ENCODE measurements around the gene LMLN. TPM values are rescaled to one million over a fixed set of nuclear protein-coding genes. Genes with fewer than 3 reads are reported as not detected.

The LMLN gene
- total RNA-seq, 1 donor from 2014 or later: 7.1 TPM

DNA sequence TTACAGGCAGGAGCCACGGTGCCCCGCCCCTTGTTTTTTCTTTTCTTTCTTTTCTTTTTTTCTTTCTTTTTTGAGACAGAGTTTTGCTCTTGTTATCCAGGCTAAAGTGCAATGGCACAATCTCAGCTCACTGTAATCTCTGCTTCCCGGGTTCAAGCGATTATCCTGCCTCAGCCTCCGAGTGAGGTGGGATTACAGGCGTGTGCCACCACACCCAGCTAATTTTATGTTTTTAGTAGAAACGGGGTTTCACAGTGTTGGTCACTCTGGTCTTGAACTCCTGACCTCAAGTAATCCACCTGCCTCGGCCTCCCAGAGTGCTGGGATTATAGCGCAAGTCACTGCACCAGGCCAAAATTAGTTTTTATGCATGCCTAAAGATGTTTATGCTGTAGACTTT is 7.6 kb upstream of the LMLN start:
- Mint-ChIP-seq H3K4me3 (ENCODE audit: unreplicated experiment) (peak overlapping the region; percentile 54), H3K9me3 (ENCODE audit: unreplicated experiment) (no peaks in the 10 kb centered on the region), H3K36me3 (ENCODE audit: low read depth, unreplicated experiment) (peaks cover 42% of the 10 kb centered on the region), H3K27me3 (ENCODE audit: unreplicated experiment) (peaks cover 9% of the 10 kb centered on the region), H3K4me1 (ENCODE audit: unreplicated experiment) (peaks cover 42% of the 10 kb centered on the region), H3K27ac (ENCODE audit: unreplicated experiment) (peak overlapping the region; percentile 97)
- TF ChIP-seq CTCF (IDR thresholded peaks at IDR 0.05; ENCODE audit: unreplicated experiment): no peak
- no peak for DNase-seq (ENCODE audit: low spot score)

DNA sequence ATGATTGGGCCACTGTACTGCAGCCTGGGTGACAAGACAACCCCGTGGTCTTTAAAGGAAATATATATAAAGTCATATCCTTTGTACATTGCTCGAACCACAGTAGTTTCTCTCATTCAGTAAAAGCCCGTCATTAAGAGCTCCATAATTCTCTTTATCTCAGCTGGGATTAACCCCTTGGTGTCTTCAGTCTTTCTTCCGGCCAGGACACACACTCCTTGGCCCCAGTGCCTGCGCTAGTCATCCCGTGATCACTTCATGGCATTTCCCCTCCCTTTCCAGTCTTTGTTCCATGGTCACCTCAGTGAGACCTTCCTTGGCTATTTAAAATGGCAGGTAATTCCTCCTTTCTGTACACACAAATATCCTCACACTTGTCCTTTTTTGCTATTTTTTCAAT is 6.7 kb upstream of the LMLN start:
- H3K9me3 Mint-ChIP-seq (ENCODE audit: unreplicated experiment): no peaks in the 10 kb centered on the region
- peaks cover 47% of the 10 kb centered on the region for H3K4me1 Mint-ChIP-seq (ENCODE audit: unreplicated experiment)
- peak overlapping the region; percentile 79 for H3K27ac Mint-ChIP-seq (ENCODE audit: unreplicated experiment)
- peaks cover 11% of the 10 kb centered on the region for H3K27me3 Mint-ChIP-seq (ENCODE audit: unreplicated experiment)
- DNase-seq (ENCODE audit: low spot score): no peak
- peak overlapping the region; percentile 75 for H3K4me3 Mint-ChIP-seq (ENCODE audit: unreplicated experiment)
- H3K36me3 Mint-ChIP-seq (ENCODE audit: low read depth, unreplicated experiment): peaks cover 42% of the 10 kb centered on the region
- no peak for TF ChIP-seq CTCF (IDR thresholded peaks at IDR 0.05; ENCODE audit: unreplicated experiment)

DNA sequence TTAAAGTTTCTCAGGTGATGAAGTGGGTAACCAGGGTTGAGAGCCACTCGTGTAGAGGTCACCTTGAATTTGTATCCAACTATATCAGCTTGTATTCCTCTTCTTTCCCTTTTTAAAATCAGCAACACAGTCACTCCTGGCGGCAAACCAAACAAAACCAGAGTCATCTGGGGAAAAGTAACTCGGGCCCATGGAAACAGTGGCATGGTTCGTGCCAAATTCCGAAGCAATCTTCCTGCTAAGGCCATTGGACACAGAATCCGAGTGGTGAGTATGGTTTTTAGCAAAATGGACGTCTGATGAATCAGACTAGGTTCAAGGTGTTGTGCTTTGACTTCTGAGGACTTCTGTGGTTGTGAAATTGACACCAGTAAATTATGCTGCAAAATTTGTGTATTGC is 6.1 kb upstream of the LMLN start:
- H3K4me3 Mint-ChIP-seq (ENCODE audit: unreplicated experiment): peak overlapping the region; percentile 75
- H3K27ac Mint-ChIP-seq (ENCODE audit: unreplicated experiment): peak overlapping the region; percentile 79
- TF ChIP-seq CTCF (IDR thresholded peaks at IDR 0.05; ENCODE audit: unreplicated experiment): no peak
- peaks cover 42% of the 10 kb centered on the region for H3K36me3 Mint-ChIP-seq (ENCODE audit: low read depth, unreplicated experiment)
- H3K4me1 Mint-ChIP-seq (ENCODE audit: unreplicated experiment): peaks cover 49% of the 10 kb centered on the region
- DNase-seq (ENCODE audit: low spot score): no peak
- peaks cover 11% of the 10 kb centered on the region for H3K27me3 Mint-ChIP-seq (ENCODE audit: unreplicated experiment)
- H3K9me3 Mint-ChIP-seq (ENCODE audit: unreplicated experiment): no peaks in the 10 kb centered on the region

- peak overlapping the region; percentile 78 for H3K27ac Mint-ChIP-seq (ENCODE audit: unreplicated experiment)
- TF ChIP-seq CTCF (IDR thresholded peaks at IDR 0.05; ENCODE audit: unreplicated experiment): no peak
These were observed 4.0 kb upstream of the LMLN start for GRCh38 chr3:197955892-197956477.

GRCh38 chr3:197956626-197956988 is 3.4 kb upstream of the LMLN start:
- Mint-ChIP-seq H3K27me3 (ENCODE audit: unreplicated experiment) (peaks cover 8% of the 10 kb centered on the region), H3K4me3 (ENCODE audit: unreplicated experiment) (no peak overlapping the region), H3K4me1 (ENCODE audit: unreplicated experiment) (peaks cover 54% of the 10 kb centered on the region), H3K9me3 (ENCODE audit: unreplicated experiment) (no peaks in the 10 kb centered on the region), H3K27ac (ENCODE audit: unreplicated experiment) (peak overlapping the region; percentile 92), H3K36me3 (ENCODE audit: low read depth, unreplicated experiment) (peaks cover 37% of the 10 kb centered on the region)
- no peak for TF ChIP-seq CTCF (IDR thresholded peaks at IDR 0.05; ENCODE audit: unreplicated experiment)
- DNase-seq (ENCODE audit: low spot score): no peak

More at GRCh38 chr3:197955892-197956477, 4.0 kb upstream of the LMLN start:
- H3K4me1 Mint-ChIP-seq (ENCODE audit: unreplicated experiment): peaks cover 55% of the 10 kb centered on the region
- H3K36me3 Mint-ChIP-seq (ENCODE audit: low read depth, unreplicated experiment): peaks cover 37% of the 10 kb centered on the region
- H3K4me3 Mint-ChIP-seq (ENCODE audit: unreplicated experiment): peak overlapping the region; percentile 77
- DNase-seq (ENCODE audit: low spot score): no peak
- H3K27me3 Mint-ChIP-seq (ENCODE audit: unreplicated experiment): peaks cover 6% of the 10 kb centered on the region
- H3K9me3 Mint-ChIP-seq (ENCODE audit: unreplicated experiment): no peaks in the 10 kb centered on the region
